Epithelial cell of prostate (primary cell): ENCODE measurements around the gene WWOX.

ENCODE experiments used
- DNase-seq: peaks from one replicate; pipeline ENCODE4 v3.0.0-alpha.2; 2011; ENCODE audit warnings: low read depth, low spot score
- H3K27ac ChIP-seq: fragments of 450-650 bp; 2 replicates; pipeline ENCODE4 v1.5.1; 2017; ENCODE audit warnings: mild to moderate bottlenecking

The WWOX gene

GRCh38 chr16:78788276-78788675 is 688.8 kb downstream of the WWOX start:
- H3K27ac ChIP-seq = no peak overlapping the region
- DNase-seq = no peak

DNA sequence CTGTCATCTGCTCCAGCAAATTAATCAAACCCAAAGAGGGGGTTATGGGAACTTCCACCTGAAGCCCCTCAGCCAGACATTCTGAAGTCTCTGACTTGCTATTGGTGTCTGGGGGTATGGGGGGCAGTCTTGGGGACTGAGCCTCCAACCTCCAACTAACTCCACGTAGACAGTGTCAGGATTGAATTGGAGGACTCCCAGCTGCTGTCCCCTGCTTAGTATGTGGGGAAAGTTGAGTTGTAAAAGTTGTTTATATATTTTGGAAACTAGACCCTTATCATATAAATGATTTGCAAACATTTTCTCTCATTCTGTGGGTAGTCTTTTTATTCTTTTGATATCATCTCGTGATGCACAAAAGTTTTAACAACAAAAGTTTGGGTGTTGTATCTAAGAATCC is 689.2 kb downstream of the WWOX start:
- DNase-seq = no peak
- no peak overlapping the region for H3K27ac ChIP-seq

GRCh38 chr16:78789561-78789960 is 690.1 kb downstream of the WWOX start:
- no peak overlapping the region for H3K27ac ChIP-seq
- no peak for DNase-seq

DNA sequence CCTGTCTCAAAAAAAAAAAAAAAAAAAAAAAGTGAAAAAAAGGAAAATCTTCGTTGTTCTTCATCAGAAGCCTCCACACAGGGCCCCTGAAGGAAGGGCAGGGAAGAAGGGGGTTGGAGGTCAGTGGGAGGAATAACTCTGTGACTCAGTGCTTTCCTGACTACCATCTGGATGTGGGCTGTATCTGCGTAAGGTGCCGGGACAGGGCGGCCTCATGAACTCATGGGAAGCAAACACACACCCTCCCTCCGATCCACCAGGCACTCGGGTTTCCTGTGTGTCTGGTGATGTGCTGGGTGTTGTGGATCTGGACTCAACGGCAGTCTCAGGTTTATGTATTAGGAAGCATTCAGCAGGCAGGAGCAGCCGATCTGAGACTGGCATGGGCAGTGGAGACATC is 691.6 kb downstream of the WWOX start:
- no peak overlapping the region for H3K27ac ChIP-seq
- DNase-seq = no peak

DNA sequence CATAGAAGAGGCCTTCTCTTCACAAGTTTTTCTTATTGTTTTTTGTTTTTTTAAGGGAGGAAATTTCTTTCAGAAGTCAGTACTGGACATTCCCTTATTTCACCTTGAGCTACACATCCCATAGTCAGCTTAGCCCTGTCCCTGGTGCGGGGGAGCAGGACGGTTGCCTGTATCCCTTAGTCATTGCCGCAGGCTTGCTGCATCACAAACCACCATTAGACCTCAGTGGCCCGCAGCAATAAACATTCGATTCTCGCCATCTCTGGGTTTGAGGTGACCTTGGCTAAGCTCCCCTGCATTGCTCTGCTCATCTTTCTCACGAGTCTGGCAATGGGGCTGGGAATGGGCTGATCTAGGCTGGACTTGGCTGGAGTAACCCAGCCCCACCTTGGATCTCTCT is 692.5 kb downstream of the WWOX start:
- no peak overlapping the region for H3K27ac ChIP-seq
- no peak for DNase-seq

- no peak for DNase-seq
- H3K27ac ChIP-seq = no peak overlapping the region
These were observed 693.5 kb downstream of the WWOX start for GRCh38 chr16:78792952-78793351.

DNA sequence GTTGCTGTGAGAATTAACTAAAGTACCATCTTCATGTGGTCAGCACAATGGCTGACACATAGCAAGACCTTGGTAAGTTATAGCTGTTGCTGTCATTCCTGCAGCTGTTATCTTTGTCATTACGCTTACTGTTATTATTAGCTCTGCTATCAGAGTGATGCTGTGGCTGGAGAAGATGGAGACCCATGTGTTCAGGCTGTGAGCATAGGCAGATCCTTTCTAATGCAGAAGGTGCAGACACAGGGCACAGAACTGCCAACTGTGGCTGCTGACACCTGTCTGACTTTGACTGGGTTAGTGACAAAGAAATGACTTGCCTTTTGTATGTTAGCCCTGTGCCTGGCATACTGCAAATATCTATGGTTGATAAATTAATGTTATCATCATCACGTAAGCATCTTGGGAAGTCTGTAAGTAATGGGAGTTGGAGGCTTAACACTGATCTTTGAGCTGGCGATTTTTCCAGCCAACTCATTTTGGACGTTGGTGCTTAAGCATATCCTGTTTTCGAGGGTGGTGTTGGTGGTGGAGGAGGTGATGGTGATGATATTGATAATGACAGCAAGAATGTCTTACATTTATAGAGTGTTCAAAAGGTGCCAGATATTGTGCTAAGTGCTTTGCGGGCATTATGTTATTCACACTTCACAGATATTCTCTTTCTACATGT is 695.3 kb downstream of the WWOX start:
- H3K27ac ChIP-seq = no peak overlapping the region
- DNase-seq = no peak

DNA sequence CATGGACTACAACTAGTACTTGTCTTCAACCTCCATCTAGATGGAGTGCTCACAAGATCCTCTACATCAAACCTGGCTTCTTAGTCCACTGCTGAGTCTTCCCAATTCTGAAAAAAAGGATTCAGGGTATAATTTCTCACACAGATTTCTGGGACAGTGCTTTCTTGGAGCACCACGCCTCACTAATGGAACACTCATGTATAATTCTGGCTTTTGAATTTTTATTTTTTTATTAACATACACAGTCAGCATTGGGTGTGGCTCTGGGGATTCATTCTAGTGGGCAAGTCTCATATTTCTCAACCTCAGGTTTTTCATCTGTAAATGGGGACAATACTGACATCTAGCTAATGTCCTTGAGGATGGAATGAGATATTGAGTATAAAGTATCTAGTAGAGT is 696.0 kb downstream of the WWOX start:
- DNase-seq = no peak
- H3K27ac ChIP-seq = no peak overlapping the region

- no peak for DNase-seq
- H3K27ac ChIP-seq = no peak overlapping the region
These were observed 696.9 kb downstream of the WWOX start for GRCh38 chr16:78796221-78796866.

DNA sequence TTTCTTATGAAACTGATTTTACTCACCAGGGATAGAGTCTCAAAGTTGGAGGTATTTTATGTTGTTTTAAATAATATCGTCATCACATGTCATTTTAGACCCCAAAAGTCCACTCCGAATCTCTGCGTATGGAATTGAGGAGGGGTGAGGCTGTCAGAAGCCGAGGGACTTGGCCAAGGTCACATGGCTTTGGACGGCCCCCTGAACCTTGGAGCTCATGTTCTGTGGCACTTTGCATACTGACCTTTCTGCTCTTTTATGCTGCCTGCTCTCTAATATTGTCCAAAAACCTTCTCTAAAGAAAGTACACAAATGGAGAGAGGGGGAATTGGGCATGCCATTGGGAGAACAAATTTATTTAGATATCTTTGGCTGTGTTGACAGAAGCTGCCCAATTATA is 700.0 kb downstream of the WWOX start:
- DNase-seq = no peak
- no peak overlapping the region for H3K27ac ChIP-seq

DNA sequence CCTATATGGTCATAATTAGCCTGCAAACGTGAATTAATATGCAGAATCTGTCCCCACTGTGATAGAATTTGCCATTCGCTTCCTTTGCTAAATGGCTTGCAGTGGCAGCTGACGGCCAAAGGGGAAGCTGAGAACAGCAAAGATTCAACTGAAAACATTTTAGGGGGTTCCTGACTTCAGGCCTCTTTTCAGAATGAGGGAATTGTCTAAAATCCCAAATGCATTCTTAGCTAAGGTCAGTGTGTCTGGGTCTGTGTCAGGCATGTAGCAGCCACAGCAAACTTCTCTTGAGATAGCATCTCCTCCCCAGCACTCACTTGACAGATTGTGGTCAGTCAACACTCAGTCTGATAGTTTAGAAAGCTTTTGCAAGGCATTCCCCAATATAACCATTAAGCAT is 701.1 kb downstream of the WWOX start:
- no peak for DNase-seq
- no peak overlapping the region for H3K27ac ChIP-seq

- H3K27ac ChIP-seq = no peak overlapping the region
- no peak for DNase-seq
These were observed 704.7 kb downstream of the WWOX start for GRCh38 chr16:78804058-78804735.

- no peak for DNase-seq
- no peak overlapping the region for H3K27ac ChIP-seq
These were observed 706.1 kb downstream of the WWOX start for GRCh38 chr16:78805556-78805955.

- H3K27ac ChIP-seq = no peak overlapping the region
These were observed 711.8 kb downstream of the WWOX start for GRCh38 chr16:78811247-78811646.

GRCh38 chr16:78812582-78812981 is 713.1 kb downstream of the WWOX start:
- no peak for DNase-seq
- H3K27ac ChIP-seq = no peak overlapping the region

More at GRCh38 chr16:78811247-78811646, 711.8 kb downstream of the WWOX start:
- DNase-seq = no peak

- no peak overlapping the region for H3K27ac ChIP-seq
- DNase-seq = no peak
These were observed 714.3 kb downstream of the WWOX start for GRCh38 chr16:78813661-78814311.

- DNase-seq = no peak
- H3K27ac ChIP-seq = no peak overlapping the region
These were observed 716.3 kb downstream of the WWOX start for GRCh38 chr16:78815713-78816112.

- no peak for DNase-seq
These were observed 717.2 kb downstream of the WWOX start for GRCh38 chr16:78816499-78817195.

DNA sequence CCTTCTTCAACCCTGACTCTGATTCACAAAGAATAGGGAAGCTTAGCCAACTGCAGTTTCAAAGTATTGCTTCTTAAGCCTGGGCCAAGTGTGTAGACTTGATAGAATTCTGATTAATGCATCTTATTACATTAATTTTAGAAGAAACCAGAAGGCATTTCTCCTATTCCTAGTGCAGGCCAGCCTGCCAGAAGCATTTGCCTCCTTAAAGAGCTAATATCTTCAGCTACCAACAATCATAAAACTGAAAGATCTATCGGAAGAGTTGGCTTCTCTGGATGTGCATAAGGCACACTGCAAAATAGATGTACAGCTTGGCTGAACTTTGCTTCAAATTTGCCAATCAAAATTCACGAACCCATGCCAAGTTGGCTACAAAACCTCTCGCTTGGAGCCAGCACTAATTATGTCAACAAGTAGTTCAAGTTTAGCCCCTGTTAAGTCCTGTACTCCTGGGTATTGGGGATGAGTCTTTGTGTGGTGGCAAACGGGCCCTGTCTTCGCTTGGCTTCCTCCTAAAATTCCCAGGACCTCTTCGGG is 717.8 kb downstream of the WWOX start:
- no peak for DNase-seq

More at GRCh38 chr16:78816499-78817195, 717.2 kb downstream of the WWOX start:
- no peak overlapping the region for H3K27ac ChIP-seq

GRCh38 chr16:78821335-78821734 is 721.9 kb downstream of the WWOX start:
- H3K27ac ChIP-seq = no peak overlapping the region
- DNase-seq = no peak

More for the DNA sequence above, 717.8 kb downstream of the WWOX start:
- H3K27ac ChIP-seq = no peak overlapping the region
